Cardiac muscle cell (in vitro differentiated cells and primary cell): ENCODE measurements around the gene PPP1R1B. TPM values are rescaled to one million over a fixed set of nuclear protein-coding genes. Genes with fewer than 3 reads are reported as not detected.

ENCODE experiments used
- DNase-seq, 2 donors: peaks; one replicate each; pipeline versions ENCODE4 v3.0.0 to v3.0.0-alpha.2; 2010 to 2017; ENCODE audit warnings: low read depth in 1 of 2, low spot score in 1 of 2
- H3K27ac ChIP-seq: fragments of 200-600 bp; sonication (generic); 2 replicates; pipeline ENCODE4 v1.5.1; 2016
- H3K27me3 ChIP-seq: fragments of 200-600 bp; sonication (generic); 2 replicates; pipeline ENCODE4 v1.6.0; 2016; ENCODE audit warnings: control low read depth
- H3K36me3 ChIP-seq: fragments of 200-600 bp; sonication (generic); 2 replicates; pipeline ENCODE4 v1.5.1; 2016; ENCODE audit warnings: control low read depth
- H3K4me1 ChIP-seq: fragments of 200-600 bp; sonication (generic); 2 replicates; pipeline ENCODE4 v1.8.1; 2017; ENCODE audit warnings: low read depth, mild to moderate bottlenecking, mixed run types
- H3K4me3 ChIP-seq: fragments of 200-600 bp; sonication (generic); 2 replicates; pipeline ENCODE4 v1.5.1; 2016; ENCODE audit warnings: mild to moderate bottlenecking
- H3K9me3 ChIP-seq: fragments of 200-600 bp; sonication (generic); 2 replicates; pipeline ENCODE4 v1.5.1; 2017; ENCODE audit warnings: low read depth, mild to moderate bottlenecking, control low read depth
- CTCF ChIP-seq: IDR thresholded peaks from 2 replicates; pipeline ENCODE4 v1.5.1; 2012; ENCODE audit warnings: low read depth, mild to moderate bottlenecking, low read length
- polyA plus RNA-seq: library from polyadenylated mRNA; unstranded; fragments of >200 nt; fragmentation: Nextera tagmentation; extraction: Ambion mirVana; gene quantifications from 2 replicates; pipeline ENCODE4 v1.2.1, GENCODE V29; 2016
- total RNA-seq: library from RNA; depleted of rRNA; stranded (reverse); fragments of >200 nt; gene quantifications from 2 replicates; pipeline ENCODE4 v1.2.3, GENCODE V29; 2016

Gene PPP1R1B
- total and polyA plus RNA-seq, 2 experiments from 2014 or later = 7.6 to 17.7 TPM

- H3K9me3 ChIP-seq = no peaks in the 10 kb centered on the region
- no peak for DNase-seq
- H3K27me3 ChIP-seq = no peaks in the 10 kb centered on the region
- H3K36me3 ChIP-seq = no peaks in the 10 kb centered on the region
- no peak overlapping the region for H3K4me3 ChIP-seq
- no peak overlapping the region for H3K27ac ChIP-seq
- peaks cover 20% of the 10 kb centered on the region for H3K4me1 ChIP-seq
- no peak for TF ChIP-seq CTCF
Observed at GRCh38 chr17:39683295-39683939, 56.7 kb downstream of the PPP1R1B start.

GRCh38 chr17:39684369-39685192 lies 57.8 kb downstream of the PPP1R1B start:
- Histone ChIP-seq H3K4me1 (peaks cover 15% of the 10 kb centered on the region), H3K36me3 (no peaks in the 10 kb centered on the region), H3K27me3 (no peaks in the 10 kb centered on the region), H3K27ac (no peak overlapping the region), H3K9me3 (no peaks in the 10 kb centered on the region), H3K4me3 (no peak overlapping the region)
- no peak for TF ChIP-seq CTCF
- no peak for DNase-seq

Other genes starting within 250 kb of the PPP1R1B start
- gene FBXL20, start 225.3 kb upstream of the PPP1R1B start, total RNA-seq = 13.1 and 20.4 TPM in 2 replicates
- gene FBXL20, start 225.3 kb upstream of the PPP1R1B start, polyA plus RNA-seq = 10.2 and 11.8 TPM in 2 replicates
- 13.2 and 17.6 TPM in 2 replicates for gene MED1, start 175.7 kb upstream of the PPP1R1B start, total RNA-seq
- gene MED1, start 175.7 kb upstream of the PPP1R1B start, polyA plus RNA-seq = 12.7 and 20.7 TPM in 2 replicates
- gene CDK12, start 165.5 kb upstream of the PPP1R1B start, total RNA-seq = 31.2 and 47.1 TPM in 2 replicates
- 10.9 and 14.1 TPM in 2 replicates for gene CDK12, start 165.5 kb upstream of the PPP1R1B start, polyA plus RNA-seq
- not detected in 2 replicates for gene NEUROD2, start 19.0 kb upstream of the PPP1R1B start, total RNA-seq
- gene NEUROD2, start 19.0 kb upstream of the PPP1R1B start, polyA plus RNA-seq = not detected in 2 replicates
- 67.1 and 84.1 TPM in 2 replicates for gene STARD3, start 10.2 kb downstream of the PPP1R1B start, total RNA-seq
- gene STARD3, start 10.2 kb downstream of the PPP1R1B start, polyA plus RNA-seq = 47.9 and 62.6 TPM in 2 replicates
- gene TCAP, start 38.4 kb downstream of the PPP1R1B start, total RNA-seq = 61.5 and 79.1 TPM in 2 replicates
- gene TCAP, start 38.4 kb downstream of the PPP1R1B start, polyA plus RNA-seq = 105 and 133 TPM in 2 replicates
- gene PNMT, start 41.5 kb downstream of the PPP1R1B start, total RNA-seq = 21.0 and 27.2 TPM in 2 replicates
- gene PNMT, start 41.5 kb downstream of the PPP1R1B start, polyA plus RNA-seq = 11.9 and 14.7 TPM in 2 replicates
- gene PGAP3, start 61.1 kb downstream of the PPP1R1B start, total RNA-seq = 22.5 and 34.2 TPM in 2 replicates
- gene PGAP3, start 61.1 kb downstream of the PPP1R1B start, polyA plus RNA-seq = 29.7 and 31.3 TPM in 2 replicates
- gene ERBB2, start 73.1 kb downstream of the PPP1R1B start, total RNA-seq = 293 and 310 TPM in 2 replicates
- 194 and 235 TPM in 2 replicates for gene ERBB2, start 73.1 kb downstream of the PPP1R1B start, polyA plus RNA-seq
- 31.6 and 64.3 TPM in 2 replicates for gene MIEN1, start 103.6 kb downstream of the PPP1R1B start, total RNA-seq
- gene MIEN1, start 103.6 kb downstream of the PPP1R1B start, polyA plus RNA-seq = 87.8 and 104 TPM in 2 replicates
- 1.9 and 6.6 TPM in 2 replicates for gene GRB7, start 111.0 kb downstream of the PPP1R1B start, total RNA-seq
- gene GRB7, start 111.0 kb downstream of the PPP1R1B start, polyA plus RNA-seq = 1.8 and 5.6 TPM in 2 replicates
- 0.04 TPM in 1 of 2 replicates, not detected in the other for gene IKZF3, start 237.4 kb downstream of the PPP1R1B start, total RNA-seq
- 0.02 TPM in 1 of 2 replicates, not detected in the other for gene IKZF3, start 237.4 kb downstream of the PPP1R1B start, polyA plus RNA-seq
- not detected in 2 replicates for gene ZPBP2, start 241.2 kb downstream of the PPP1R1B start, total RNA-seq
- not detected in 2 replicates for gene ZPBP2, start 241.2 kb downstream of the PPP1R1B start, polyA plus RNA-seq